WERI-Rb-1 (cell line): ENCODE data around the gene TBC1D10A.

ENCODE experiments used
- DNase-seq: peaks from one replicate; pipeline ENCODE4 v3.0.0-alpha.2; 2020
- H3K27ac ChIP-seq: fragments of 250-450 bp; sonication (Bioruptor Pico); 2 replicates; pipeline ENCODE4 v1.5.1; 2020; ENCODE audit warnings: mild to moderate bottlenecking, moderate library complexity
- H3K27me3 ChIP-seq: fragments of 250-450 bp; sonication (Bioruptor Pico); 2 replicates; pipeline ENCODE4 v1.5.1; 2021; ENCODE audit warnings: mild to moderate bottlenecking, low read depth, moderate library complexity; ENCODE audit not compliant: insufficient read depth, severe bottlenecking
- H3K36me3 ChIP-seq: fragments of 250-450 bp; sonication (Bioruptor Pico); 2 replicates; pipeline ENCODE4 v1.5.1; 2020; ENCODE audit warnings: mild to moderate bottlenecking, moderate library complexity
- H3K4me3 ChIP-seq: 2 replicates; pipeline ENCODE4 v1.5.1; 2011; ENCODE audit warnings: low read depth, mild to moderate bottlenecking, control low read depth, low read length
- H3K9me3 ChIP-seq: fragments of 250-450 bp; sonication (Bioruptor Pico); 2 replicates; pipeline ENCODE4 v1.5.1; 2021; ENCODE audit warnings: mild to moderate bottlenecking, moderate library complexity; ENCODE audit not compliant: severe bottlenecking
- CTCF ChIP-seq: IDR thresholded peaks from 2 replicates; pipeline ENCODE4 v1.5.1; 2011; ENCODE audit warnings: low read depth, mild to moderate bottlenecking, control low read depth, inconsistent platforms, low read length

The TBC1D10A gene

GRCh38 chr22:30295576-30295975 is 31.2 kb downstream of the TBC1D10A start:
- no peak for DNase-seq
- H3K27ac ChIP-seq = no peak overlapping the region
- H3K9me3 ChIP-seq = no peaks in the 10 kb centered on the region
- no peaks in the 10 kb centered on the region for H3K27me3 ChIP-seq
- H3K36me3 ChIP-seq = peaks cover 36% of the 10 kb centered on the region
- H3K4me3 ChIP-seq = no peak overlapping the region
- TF ChIP-seq CTCF = no peak

- Histone ChIP-seq H3K9me3 (no peaks in the 10 kb centered on the region), H3K36me3 (peaks cover 36% of the 10 kb centered on the region), H3K27ac (no peak overlapping the region), H3K27me3 (no peaks in the 10 kb centered on the region), H3K4me3 (no peak overlapping the region)
- DNase-seq = no peak
- no peak for TF ChIP-seq CTCF
Observed at GRCh38 chr22:30294830-30295229, 31.9 kb downstream of the TBC1D10A start.

- peak; percentile 63 for DNase-seq
- Histone ChIP-seq H3K27ac (peak overlapping the region; percentile 37; the same call in 1 of the 2 replicates), H3K36me3 (peaks cover 36% of the 10 kb centered on the region), H3K27me3 (no peaks in the 10 kb centered on the region), H3K9me3 (no peaks in the 10 kb centered on the region), H3K4me3 (no peak overlapping the region)
- TF ChIP-seq CTCF = no peak
Observed at GRCh38 chr22:30294066-30294465, 32.7 kb downstream of the TBC1D10A start.

GRCh38 chr22:30293026-30293425 is 33.7 kb downstream of the TBC1D10A start:
- no peak overlapping the region for H3K4me3 ChIP-seq
- H3K27me3 ChIP-seq = no peaks in the 10 kb centered on the region
- peaks cover 34% of the 10 kb centered on the region for H3K36me3 ChIP-seq
- no peaks in the 10 kb centered on the region for H3K9me3 ChIP-seq
- no peak for TF ChIP-seq CTCF
- no peak overlapping the region for H3K27ac ChIP-seq
- DNase-seq = no peak

- no peak for TF ChIP-seq CTCF
- Histone ChIP-seq H3K9me3 (no peaks in the 10 kb centered on the region), H3K4me3 (no peak overlapping the region), H3K27ac (no peak overlapping the region), H3K36me3 (peaks cover 29% of the 10 kb centered on the region), H3K27me3 (no peaks in the 10 kb centered on the region)
- no peak for DNase-seq
Observed at GRCh38 chr22:30292069-30292970, 34.4 kb downstream of the TBC1D10A start.
